ENCODE measurements around the gene CD38. TPM values are rescaled to one million over a fixed set of nuclear protein-coding genes. Genes with fewer than 3 reads are reported as not detected.
"Not testable (repeated sequence)": the region's sequence is repeated elsewhere in the genome, so short reads cannot be mapped to it uniquely, and the experiment has no call there.

Gene CD38
- total RNA-seq = 0.52 TPM in 1 of 2 replicates, not detected in the other

DNA sequence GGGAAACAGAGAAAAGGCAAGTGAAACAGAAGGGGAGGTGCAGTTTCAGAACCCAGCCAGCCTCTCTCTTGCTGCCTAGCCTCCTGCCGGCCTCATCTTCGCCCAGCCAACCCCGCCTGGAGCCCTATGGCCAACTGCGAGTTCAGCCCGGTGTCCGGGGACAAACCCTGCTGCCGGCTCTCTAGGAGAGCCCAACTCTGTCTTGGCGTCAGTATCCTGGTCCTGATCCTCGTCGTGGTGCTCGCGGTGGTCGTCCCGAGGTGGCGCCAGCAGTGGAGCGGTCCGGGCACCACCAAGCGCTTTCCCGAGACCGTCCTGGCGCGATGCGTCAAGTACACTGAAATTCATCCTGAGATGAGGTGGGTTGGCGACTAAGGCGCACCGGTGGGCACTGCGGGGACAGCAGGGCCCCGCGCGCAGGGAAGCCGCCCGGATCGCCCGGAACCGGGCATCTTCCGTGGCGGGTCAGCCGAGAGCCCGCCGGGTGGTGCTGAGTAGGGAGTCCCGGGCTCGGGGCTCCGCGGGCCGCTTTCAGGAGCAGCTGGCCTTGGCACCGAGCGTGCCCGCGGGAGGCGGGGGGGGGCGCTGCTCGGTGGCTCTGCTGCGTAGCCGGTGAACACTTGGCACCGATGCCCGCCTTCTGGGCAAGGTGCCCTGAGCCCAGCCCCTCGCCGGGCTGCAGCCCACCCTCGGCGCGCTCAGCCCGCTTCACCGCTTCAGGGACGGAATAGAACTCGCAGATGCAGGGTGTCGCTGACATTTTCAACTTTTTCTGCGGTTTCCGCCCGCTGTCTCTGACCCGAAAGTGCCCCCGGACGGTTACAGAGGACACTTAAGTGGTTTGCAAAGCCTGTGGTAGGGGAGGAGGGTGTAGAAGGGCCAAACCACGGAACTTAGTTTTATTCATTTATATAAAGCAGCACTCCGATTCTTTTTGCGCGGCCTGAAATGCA lies at the start of gene CD38:
TSS of gene CD38 (plus strand) at position 40 of the 953 bp plus-strand sequence. CDS start at position 127, 87 bp downstream.
- no peak for DNase-seq (ENCODE audit: low read depth)

DNA sequence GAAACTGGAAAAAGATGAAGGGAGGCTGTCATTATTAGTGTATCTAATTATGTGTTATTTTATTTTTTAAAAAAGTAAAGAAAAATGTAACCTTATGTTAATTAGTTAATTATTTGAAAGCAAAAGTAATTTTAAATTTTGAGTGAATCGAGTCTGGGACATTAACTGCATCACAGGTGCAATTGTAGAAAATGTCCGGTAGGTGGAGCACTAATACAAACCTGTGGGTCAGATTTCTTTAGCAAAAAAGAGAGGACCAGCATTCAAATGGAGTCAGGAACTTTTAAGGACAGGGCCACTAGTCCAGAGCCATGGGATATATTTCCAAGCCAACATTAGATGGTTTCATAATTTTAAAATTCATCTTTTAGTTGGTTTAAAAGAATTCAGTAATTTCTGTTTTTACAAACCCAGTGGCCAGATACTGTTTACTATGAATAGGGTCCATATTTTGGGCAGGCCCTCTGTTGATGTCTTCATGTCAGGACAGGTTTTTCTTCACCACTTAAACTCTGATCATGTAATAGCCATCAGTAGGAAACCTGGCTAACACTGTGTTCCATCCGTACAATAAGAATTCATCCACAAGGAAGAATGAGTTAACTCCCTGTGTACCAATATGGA lies 48.1 kb upstream of the CD38 start:
- DNase-seq (ENCODE audit: low read depth) = peak; percentile 54

DNA sequence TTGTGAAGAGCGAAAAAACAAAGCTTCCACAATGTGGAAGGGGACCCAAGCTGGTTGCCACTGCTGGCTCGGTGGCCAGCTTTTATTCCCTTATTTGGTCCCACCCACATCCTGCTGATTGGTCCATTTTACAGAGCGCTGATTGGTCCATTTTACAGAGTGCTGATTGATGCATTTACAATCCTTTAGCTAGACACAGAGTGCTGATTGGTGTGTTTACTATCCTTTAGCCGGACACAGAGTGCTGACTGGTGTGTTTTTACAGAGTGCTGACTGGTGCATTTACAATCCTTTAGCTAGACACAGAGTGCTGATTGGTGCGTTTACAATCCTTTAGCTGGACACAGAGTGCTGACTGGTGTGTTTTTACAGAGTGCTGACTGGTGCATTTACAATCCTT lies 45.1 kb upstream of the CD38 start:
- not testable (repeated sequence) for DNase-seq (ENCODE audit: low read depth)

DNA sequence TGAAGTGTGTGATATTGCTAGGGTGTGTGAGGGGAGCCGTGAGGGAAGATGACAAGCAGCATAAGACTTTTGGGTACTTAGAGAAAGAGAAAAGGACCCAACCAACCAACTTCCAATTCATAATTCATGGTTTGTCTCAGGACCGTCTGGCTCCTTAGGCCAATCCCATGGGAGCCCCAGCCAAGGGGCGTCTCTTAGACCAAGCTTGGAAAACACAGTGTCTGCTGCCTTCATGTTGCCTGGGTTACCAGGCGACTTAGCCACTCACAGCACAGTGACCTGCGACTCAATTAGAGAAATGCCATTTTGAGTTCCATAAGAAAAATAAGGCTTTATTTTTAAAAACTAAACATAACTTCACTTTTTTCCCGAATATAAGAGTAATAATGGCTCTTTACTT lies 42.6 kb upstream of the CD38 start:
- DNase-seq (ENCODE audit: low read depth) = no peak

DNA sequence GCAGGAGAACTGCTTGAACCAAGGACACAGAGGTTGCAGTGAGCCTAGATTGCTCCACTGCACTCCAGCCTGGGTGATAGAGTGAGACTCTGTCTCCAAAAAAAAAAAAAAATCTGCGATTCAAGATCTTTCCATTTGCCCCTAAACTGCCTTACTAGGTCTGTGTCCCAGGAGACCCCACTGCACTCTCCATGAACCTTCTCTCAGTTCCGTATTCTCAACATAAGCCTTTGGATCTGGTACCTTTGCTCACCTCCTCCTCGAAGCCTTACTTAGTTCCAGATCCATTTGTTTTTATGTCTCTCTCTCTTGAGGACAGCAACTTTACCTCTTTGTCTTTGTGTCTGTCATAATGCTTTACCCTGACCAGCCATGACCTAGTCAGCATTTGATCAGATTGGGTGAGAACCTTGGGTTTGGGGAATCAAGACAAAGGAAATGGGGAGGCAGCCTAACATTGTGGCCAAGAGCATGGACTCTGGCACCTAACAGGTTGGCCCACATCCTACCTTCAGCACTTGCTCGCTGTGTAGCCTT lies 41.5 kb upstream of the CD38 start:
- DNase-seq (ENCODE audit: low read depth) = no peak

DNA sequence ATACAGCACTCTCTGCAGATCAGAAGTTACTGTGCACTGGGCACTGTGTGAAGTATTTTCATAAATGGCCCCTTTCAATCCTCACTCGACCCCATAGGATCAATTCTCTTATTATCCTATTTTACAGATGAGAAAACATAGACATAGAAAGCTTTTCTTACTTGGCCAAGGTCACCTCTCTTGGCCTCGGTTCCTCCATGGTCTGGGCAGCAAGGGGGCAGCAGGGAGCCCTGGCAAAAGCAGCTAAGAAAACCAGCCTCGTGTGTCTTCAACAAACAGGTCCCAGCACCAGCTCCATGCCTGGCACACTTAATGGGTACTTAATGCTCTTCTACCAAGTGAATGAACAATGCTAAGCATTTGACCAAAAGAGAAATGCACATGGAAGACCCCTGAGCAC lies 40.9 kb upstream of the CD38 start:
- DNase-seq (ENCODE audit: low read depth) = no peak

DNA sequence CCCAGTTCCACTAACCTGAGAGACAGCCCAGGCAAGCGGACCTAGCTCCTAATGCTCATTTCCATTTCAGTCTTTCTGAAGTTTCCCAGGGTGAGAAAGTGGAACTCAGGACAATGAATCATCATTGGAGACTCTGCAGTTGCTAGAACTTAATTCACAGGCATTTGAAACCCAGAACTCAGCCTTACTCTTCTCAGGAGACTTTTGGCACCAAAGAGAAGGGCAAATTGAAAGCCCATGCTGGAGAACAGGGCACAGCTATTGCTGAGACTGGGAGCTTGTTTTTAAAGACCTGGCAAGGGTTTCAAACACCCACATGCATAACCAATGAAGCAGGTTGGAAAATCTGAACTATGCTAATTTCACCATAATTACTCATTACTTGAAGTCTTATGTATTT lies 39.3 kb upstream of the CD38 start:
- DNase-seq (ENCODE audit: low read depth) = peak; percentile 36

DNA sequence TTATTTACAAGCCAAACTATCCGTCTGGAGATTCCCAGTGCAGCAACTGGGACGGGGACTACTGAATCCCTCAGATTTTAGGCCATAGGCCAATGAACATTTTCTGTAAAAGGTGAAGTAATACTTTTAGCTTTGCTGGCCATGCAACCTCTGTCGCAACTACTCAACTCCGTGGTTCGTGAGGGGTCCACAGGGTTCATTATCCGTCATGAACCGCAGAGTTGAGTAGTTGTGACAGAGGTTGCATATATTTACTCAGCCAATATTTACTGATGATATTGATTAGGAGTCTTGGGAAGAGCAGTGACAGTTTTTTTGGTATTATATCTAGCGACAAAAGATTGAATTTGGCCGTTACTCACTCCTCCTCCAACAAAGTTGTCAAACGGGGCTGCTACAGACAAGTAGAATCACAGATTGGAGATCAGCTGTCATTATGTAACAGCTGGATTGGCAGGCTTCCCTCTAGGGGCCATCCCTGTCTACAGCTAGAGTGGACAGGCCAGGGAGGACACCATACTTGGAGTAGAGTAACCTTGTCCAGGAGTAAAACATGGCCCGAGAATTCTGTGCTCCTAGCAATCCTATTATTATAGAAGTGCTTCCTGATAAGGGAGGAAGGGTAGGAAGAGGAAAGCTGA lies 37.2 kb upstream of the CD38 start:
- DNase-seq (ENCODE audit: low read depth) = no peak

DNA sequence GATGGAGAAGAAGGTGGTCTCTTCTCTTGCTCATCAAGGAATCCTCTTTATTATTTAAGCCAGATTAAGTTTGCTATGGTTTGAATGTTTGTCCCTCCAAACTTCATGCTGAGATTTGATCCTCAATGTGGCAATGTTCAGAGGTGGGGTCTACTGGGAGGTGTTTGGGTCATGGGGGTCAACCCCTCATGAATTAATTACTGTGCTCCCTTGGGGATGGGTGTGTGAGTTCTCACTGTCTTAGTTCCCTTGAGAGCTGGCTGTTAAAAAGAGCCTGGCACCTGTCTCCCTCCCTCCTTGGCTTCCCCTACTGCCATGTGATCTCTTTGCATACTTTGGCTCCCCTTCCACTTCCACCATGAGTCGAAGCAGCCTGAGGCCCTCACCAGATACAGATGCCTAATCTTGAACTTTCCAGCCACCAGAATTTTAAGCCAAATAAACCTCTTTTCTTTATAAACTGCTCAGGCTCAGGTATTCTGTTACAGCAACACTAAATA lies 36.0 kb upstream of the CD38 start:
- no peak for DNase-seq (ENCODE audit: low read depth)

DNA sequence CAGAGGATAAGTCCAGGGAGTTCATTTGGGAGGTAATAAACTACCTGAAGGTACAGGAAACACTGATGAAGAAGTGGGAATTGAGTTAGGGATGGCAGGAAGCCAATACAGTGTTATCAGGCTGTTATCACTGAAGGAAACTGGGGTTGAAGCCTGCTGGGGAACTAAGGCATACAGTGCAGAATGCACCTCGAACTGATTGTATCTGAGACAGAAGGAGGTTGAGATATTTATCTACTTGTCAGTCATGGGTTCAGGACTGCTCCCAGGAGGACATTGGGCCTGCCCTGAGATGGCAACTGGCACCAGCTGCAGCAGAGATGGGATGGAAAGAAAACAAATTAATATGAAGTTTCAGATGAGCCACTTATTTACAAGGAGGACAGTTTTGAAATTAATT lies 35.5 kb upstream of the CD38 start:
- no peak for DNase-seq (ENCODE audit: low read depth)

DNA sequence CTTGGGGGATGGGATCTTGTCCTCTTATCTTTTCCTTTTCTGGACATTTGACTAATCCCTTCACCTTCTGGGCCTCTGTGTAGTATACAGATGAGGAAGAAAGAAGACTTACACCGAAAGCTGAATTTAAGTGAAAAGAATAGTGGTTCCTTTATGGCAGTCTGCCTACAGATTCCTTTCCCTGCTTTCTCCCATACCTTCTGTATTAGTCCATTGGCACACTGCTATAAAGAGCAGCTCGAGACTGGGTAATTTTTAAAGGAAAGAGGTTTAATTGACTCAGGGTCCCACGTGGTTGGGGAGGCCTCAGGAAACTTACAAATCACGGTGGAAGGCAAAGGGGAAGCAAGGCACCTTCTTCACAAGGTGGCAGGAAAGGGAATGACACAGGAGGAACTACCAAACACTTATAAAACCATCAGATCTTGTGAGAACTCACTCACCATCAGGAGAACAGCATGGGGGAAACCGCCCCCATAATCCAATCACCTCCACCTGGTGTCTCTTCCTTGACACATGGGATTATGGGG lies 34.0 kb upstream of the CD38 start:
- no peak for DNase-seq (ENCODE audit: low read depth)

DNA sequence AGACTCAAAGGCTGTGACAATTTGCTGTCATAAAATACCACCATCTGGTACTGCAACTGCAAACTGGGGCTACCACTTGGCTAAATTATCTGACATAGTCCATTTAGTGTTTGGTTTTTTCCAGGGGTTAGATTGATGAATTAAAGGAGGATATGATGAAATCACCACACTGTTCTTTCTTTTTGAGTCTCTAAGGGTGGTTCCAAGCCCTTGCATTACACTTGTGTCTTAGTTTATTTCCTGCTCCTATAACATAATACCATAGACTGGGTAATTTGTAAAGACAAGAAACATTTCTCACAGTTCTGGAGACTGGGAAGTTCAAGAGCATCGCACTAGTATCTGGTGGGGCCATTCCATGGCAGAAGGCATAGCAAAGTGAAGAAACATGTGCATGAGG lies 32.0 kb upstream of the CD38 start:
- no peak for DNase-seq (ENCODE audit: low read depth)

DNA sequence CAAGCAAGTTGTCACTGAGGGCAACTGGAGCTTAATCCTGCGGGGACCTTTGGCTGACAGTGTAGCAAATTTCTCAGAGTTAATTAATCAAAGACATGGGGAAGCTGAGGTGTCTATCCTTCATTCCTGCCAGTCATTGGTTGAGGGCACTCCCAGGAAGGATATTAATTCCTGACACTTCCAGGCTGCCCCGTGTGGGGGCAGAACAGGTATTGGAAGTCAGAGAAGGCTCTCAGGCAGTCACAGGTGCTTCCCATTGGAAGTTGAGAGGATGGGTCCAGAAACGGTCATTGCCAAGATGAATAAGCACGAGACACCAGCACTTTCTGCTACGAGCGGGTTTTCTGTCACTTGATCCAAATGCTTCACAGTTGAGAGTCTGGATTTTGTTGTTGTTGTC lies 29.1 kb upstream of the CD38 start:
- no peak for DNase-seq (ENCODE audit: low read depth)

DNA sequence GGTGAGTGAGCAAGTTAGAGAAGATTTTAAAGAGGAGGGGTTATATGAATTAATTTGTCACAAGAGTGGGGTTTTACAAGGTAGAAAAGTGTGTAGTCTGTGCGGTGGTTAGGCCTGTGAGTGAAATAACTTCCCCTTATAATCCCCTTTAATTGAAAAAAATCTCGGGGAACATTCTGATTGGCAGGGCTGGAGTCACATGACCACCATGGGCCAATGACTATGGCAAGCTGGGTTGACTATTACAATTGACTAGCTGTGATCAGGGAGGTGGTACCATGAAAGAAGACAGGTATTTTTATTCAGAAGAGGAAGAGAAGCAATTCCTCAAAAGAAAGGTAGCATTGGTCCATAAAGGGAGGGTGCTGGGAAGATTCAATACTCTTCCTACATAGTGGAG lies 27.0 kb upstream of the CD38 start:
- no peak for DNase-seq (ENCODE audit: low read depth)

DNA sequence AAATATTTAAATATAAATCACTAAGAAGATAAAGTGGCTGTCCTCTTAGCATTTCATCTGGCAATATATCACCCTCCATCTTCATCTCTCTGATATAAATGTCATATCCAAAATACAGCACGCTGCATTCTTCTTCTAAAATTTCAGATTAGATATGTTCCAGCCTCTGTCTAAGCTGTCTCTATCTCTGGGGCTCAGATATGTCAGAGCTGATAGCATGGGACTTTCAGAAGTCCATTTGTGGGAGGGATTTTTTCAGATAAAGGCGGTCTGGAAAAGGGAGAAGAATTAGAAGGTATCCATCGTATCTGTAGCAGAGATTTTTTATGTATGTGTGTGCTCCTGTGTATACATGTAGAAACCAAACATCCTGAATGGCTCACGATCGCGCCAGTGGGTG lies 25.0 kb upstream of the CD38 start:
- DNase-seq (ENCODE audit: low read depth) = no peak

DNA sequence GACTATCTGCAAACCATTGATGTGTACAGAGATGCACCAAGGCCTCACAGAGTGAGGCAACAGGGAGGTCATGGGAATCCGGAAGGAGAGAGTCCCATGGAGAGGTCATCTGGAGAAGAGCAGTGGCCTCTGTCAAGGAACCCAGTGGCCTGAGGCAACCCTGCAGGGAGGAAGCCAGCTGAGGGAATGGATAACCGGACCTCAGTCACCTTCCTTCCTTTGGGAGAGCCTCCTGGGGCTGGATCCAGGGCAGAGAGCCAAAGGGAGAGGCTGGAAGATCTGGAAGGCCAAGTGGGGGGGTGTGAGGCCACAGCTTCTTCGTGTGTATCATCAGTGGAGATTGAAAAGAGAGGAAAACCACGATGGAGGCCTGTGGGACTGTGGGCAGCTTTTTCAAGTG lies 24.3 kb upstream of the CD38 start:
- peak; percentile 9 for DNase-seq (ENCODE audit: low read depth)

DNA sequence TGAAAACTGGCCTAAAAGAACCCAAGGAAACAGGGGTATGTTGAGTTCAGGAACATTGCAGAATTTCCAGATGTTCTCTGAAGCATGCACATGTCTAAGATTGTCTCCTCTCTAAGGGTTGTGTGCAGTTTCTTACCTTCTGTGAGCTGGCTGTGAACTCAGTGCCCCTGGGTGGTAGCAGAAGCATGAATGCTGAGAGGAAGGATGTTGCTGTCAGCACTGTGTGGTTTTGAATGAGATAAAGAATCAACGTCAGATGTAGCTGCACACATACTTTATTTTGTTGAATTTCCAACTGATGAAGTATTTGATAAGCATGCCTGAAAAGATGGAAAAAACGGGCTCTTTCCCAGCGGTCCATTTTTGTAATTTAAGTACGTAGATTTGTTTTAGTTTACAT lies 23.8 kb upstream of the CD38 start:
- no peak for DNase-seq (ENCODE audit: low read depth)

DNA sequence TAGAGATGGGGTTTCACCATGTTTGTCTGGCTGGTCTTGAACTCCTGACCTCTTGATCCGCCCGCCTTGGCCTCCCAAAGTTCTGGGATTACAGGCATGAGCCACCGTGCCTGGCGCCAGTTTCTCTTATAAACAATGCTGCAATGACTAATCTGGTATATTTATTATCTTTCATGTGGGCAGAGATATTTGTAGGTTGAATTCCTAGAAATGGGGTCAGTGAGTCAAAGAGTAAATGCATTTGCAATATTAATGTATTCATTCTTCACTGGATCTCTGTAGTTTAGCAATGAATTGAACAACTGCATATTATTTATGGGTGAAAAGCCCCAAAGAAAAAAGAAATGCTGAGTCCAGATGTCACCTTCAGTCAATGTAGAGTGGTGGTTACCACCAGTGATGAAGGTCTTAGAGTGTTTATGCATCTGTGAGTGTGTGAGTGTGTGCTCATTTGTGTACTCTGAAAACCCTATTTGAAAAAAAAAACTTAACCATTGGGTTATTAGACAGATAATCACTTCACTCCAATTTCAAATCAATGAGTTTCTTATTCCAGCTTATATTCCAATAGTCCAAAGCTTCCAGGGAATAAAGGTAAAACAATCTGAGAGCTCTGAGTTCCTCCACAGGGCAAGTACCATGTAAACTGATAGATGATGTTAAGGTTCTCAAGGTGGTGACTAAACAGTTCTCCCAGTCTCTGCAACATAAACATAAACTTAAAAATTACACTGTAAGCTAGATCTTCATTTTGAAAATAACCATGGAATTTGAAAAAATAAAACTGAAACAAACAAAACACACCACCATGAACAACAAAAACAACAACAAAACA lies 22.6 kb upstream of the CD38 start:
- DNase-seq (ENCODE audit: low read depth) = peak; percentile 45

DNA sequence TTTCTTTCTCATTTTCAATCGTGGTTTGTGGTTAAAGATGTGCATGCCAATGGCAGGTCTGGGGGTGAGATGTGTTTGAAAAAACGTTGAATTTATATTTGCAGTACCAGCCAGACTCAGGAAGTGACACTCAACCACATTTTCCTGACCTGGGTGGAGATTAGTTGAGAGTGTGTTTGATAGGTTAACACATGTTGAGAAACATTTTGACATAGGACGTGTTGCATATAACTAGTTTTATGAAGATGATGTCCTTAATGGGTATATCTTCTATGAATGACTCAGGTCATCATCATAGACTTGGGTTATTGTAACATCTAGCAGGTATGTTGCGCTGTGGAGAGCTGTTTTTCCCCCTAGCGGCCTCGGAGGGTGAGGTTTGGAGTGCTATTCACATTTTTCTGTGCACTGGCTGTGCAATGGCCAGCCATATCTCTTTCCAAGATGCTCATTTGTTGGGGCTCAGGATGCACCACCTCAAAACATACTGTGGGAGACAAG lies 21.7 kb upstream of the CD38 start:
- peak; percentile 43 for DNase-seq (ENCODE audit: low read depth)

DNA sequence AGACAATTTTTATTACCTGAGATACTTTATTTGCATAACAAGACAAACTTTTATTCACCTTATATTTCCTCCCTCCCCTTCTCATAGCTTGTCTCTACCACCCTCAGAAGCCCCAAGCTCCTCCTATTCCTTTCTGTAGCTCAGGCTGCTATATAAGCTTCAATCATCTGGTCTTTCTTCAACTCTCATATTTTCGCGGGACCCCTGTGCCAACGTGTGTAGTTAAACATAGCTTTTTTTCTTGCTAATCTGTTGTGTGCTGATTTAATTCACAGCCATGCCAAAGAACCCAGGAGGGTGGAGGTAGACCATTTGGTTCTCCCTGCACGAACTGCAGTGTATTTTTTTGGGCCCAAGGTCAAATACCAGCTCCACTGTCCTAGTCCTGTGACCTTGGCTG lies 21.1 kb upstream of the CD38 start:
- no peak for DNase-seq (ENCODE audit: low read depth)

DNA sequence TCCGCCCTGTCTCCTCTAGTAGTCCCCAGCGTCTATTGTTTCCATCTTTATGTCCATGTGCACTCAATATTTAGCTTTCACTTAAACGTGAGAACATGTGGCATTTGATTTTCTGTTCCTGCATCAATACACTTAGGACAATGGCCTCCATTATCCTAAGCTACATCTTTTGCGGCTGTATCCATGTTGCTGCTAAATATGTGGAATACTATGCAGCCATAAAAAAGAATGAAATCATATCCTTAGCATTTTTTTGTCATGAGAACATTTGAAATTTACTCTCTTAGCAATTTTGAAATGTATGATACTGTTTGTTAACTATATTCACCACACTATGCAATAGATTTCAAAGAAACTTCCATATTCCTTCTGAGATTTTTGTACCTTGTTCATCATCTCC lies 19.8 kb upstream of the CD38 start:
- no peak for DNase-seq (ENCODE audit: low read depth)
